Duodenal mucosa (tissue), 2 donors: ENCODE results near the gene MAD1L1.

ENCODE experiments used
- H3K27ac ChIP-seq: one replicate; pipeline ENCODE4 v1.7.0; 2013; ENCODE audit warnings: low read depth, low read length
- H3K27me3 ChIP-seq, 2 donors: one replicate each; pipeline ENCODE4 v1.7.0; 2013; ENCODE audit warnings: low read length in 2 of 2, control low read depth in 1 of 2; ENCODE audit not compliant: insufficient read depth in 2 of 2, control insufficient read depth in 1 of 2
- H3K36me3 ChIP-seq, 2 donors: one replicate each; pipeline ENCODE4 v1.7.0; 2013; ENCODE audit warnings: low read length in 2 of 2, control low read depth in 1 of 2; ENCODE audit not compliant: insufficient read depth in 2 of 2, control insufficient read depth in 1 of 2
- H3K4me1 ChIP-seq, 2 donors: one replicate each; pipeline ENCODE4 v1.7.0; 2013; ENCODE audit warnings: low read length in 2 of 2, control low read depth in 1 of 2; ENCODE audit not compliant: insufficient read depth in 2 of 2, control insufficient read depth in 1 of 2
- H3K4me3 ChIP-seq, 2 donors: one replicate each; pipeline ENCODE4 v1.7.0; 2013; ENCODE audit warnings: low read length in 2 of 2, low read depth in 1 of 2
- H3K9ac ChIP-seq, 2 donors: one replicate each; pipeline ENCODE4 v1.7.0; 2013; ENCODE audit warnings: low read length in 2 of 2, low read depth in 1 of 2
- H3K9me3 ChIP-seq, 2 donors: one replicate each; pipeline ENCODE4 v1.7.0; 2013; ENCODE audit warnings: low read length in 2 of 2, control low read depth in 1 of 2; ENCODE audit not compliant: control insufficient read depth in 1 of 2

MAD1L1 gene

DNA sequence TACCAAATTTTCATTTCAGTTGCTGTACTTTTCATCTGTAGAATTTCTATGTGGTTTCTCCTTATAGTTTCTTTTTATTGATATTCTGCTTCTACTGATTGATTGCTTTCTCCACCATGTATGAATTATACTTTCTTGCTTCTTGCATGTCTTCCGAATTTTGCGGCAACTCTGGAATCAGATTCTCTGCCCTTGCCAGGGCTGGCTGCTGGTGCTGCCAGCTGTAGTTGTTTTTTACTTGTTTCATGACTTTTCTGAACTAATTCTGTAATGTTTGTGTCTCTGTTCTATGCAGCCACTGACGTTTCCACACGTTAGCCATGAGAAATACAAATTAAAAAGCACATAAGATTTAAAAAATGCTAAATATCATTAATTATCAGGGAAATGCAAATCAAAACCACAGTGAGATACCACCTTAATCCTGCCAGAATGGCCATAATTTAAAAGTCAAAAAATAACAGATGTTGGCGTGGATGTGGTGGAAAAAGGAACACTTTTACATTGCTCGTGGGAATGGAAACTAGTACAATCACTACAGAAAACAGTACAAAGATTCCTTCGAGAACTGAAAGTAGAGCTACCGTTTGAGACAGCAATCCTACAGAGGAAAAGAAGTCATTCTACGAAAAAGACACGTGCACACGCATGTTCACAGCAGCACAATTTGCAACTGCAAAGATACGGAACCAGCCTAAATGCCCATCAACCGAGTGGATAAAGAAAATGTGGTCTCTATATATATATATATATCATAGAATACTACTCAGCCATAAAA, 51.5 kb downstream of the MAD1L1 start:
- no peak overlapping the region for H3K27ac ChIP-seq
- H3K9me3 ChIP-seq = no peaks in the 10 kb centered on the region
- H3K27me3 ChIP-seq = no peaks in the 10 kb centered on the region
- H3K4me1 ChIP-seq = no peaks in the 10 kb centered on the region
- no peaks in the 10 kb centered on the region for H3K36me3 ChIP-seq
- H3K9ac ChIP-seq = no peak overlapping the region
- H3K4me3 ChIP-seq = no peak overlapping the region

DNA sequence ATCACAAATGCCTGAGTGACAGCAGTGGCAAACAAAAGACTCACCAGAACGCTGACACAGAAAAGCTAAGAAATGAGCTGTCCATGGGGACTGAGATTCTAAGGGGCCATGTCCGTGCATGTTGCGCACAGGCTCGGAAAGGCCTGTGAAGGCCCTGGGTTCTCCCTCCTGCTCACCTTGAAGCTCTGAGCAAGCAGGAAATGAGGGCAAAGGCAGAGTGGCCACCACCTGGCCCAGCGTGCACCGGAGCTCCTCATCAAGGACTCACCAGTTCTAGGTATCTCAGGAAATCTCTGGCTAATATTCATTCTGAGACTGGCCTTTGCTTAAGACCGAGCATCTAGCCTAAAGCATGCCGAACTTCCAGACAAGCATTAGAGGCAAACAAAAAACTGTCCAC, 52.7 kb downstream of the MAD1L1 start:
- no peak overlapping the region for H3K9ac ChIP-seq

DNA sequence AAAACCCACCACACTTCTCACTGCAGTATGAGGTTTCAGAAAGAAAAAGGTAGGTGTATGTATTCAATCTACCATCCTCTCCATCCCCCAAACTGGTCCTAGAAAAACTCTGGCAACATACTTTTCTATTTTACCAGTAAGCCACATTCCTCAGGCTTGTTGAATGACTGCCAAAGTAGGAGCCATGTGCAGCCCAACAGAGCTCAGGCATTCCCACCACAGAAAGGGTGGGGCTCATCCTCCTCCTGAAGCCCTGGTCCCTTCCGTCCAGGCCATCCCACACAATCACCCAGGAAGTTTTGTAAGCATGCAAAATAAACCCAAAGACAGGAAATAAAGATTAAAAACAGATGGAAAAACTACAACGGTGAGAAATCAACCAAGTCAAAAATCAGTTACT, 57.2 kb downstream of the MAD1L1 start:
- H3K4me1 ChIP-seq = no peaks in the 10 kb centered on the region
- H3K9ac ChIP-seq = no peak overlapping the region
- H3K9me3 ChIP-seq = no peaks in the 10 kb centered on the region
- H3K27ac ChIP-seq = no peak overlapping the region
- H3K27me3 ChIP-seq = no peaks in the 10 kb centered on the region
- H3K36me3 ChIP-seq = peaks cover 0 to under 1% of the 10 kb centered on the region in 2 donors
- no peak overlapping the region for H3K4me3 ChIP-seq

More for the DNA sequence above, 52.7 kb downstream of the MAD1L1 start:
- H3K4me3 ChIP-seq = no peak overlapping the region
- H3K27ac ChIP-seq = no peak overlapping the region
- no peaks in the 10 kb centered on the region for H3K4me1 ChIP-seq
- H3K9me3 ChIP-seq = no peaks in the 10 kb centered on the region
- no peaks in the 10 kb centered on the region for H3K36me3 ChIP-seq
- H3K27me3 ChIP-seq = no peaks in the 10 kb centered on the region

- Histone ChIP-seq H3K9me3 (no peaks in the 10 kb centered on the region), H3K27ac (no peak overlapping the region), H3K4me3 (no peak overlapping the region), H3K27me3 (no peaks in the 10 kb centered on the region), H3K9ac (no peak overlapping the region), H3K4me1 (no peaks in the 10 kb centered on the region), H3K36me3 (peaks cover 0 to 5% of the 10 kb centered on the region in 2 donors)
These were observed 57.7 kb downstream of the MAD1L1 start for GRCh38 chr7:2175091-2175490.

DNA sequence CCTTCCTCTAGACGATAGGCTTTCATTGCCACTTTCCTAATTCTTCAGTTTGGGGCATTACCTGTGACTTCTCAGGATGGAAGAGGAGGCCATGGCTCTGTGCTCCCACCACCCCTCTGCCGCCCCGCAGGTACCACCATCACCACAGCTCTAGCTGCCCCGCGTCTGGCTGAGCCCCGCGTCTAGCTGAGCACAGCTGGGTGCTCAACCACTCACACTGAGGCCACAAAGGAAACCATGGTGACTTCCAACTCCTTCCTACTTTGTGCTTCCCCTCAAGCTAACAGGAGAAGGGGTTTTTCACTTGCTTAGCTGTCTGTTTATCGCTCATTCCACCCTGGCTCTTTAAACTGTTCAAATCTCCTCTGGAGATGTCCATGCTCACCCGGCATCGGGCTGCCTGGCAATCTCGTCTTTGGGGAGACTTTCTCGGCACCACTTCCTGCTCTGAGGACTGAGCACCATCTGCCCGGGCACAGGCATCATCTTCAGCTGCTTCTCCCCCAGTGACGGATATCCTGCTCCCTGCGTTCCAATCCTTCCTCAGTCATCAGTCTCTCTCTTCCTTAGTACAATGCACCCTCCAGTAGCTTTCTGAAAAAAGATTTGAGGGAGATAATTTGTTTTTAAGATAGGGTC, 59.4 kb downstream of the MAD1L1 start:
- H3K4me3 ChIP-seq = no peak overlapping the region
- H3K9ac ChIP-seq = no peak overlapping the region
- H3K27me3 ChIP-seq = no peaks in the 10 kb centered on the region
- no peaks in the 10 kb centered on the region for H3K4me1 ChIP-seq
- H3K9me3 ChIP-seq = no peaks in the 10 kb centered on the region
- H3K27ac ChIP-seq = no peak overlapping the region
- H3K36me3 ChIP-seq = peaks cover 0 to 6% of the 10 kb centered on the region in 2 donors

GRCh38 chr7:2172311-2173188, 60.2 kb downstream of the MAD1L1 start:
- Histone ChIP-seq H3K27ac (no peak overlapping the region), H3K27me3 (no peaks in the 10 kb centered on the region), H3K4me3 (no peak overlapping the region), H3K36me3 (peaks cover 0 to 6% of the 10 kb centered on the region in 2 donors), H3K9ac (no peak overlapping the region), H3K4me1 (no peaks in the 10 kb centered on the region), H3K9me3 (no peaks in the 10 kb centered on the region)

DNA sequence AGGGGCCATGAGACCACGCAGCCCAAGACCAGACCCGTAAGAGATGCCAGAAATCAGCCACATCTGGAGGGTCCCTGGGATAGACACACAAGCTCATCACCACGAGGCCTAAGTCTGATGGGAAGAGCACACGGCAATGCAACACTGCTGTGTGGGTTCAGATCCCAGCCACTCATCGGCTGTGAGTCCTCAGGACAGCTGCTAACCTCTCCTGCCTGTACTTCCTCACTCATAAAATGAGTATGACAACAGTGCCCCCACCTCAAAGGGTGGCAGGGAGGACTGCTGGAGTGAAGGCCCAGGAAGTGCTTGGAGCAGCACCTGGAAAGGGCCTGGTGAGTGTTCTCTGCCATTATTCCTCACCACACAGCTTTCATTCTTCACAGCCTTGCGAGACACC, 60.9 kb downstream of the MAD1L1 start:
- Histone ChIP-seq H3K4me1 (no peaks in the 10 kb centered on the region), H3K27ac (no peak overlapping the region), H3K36me3 (peaks cover 0 to 6% of the 10 kb centered on the region in 2 donors), H3K9me3 (no peaks in the 10 kb centered on the region), H3K27me3 (no peaks in the 10 kb centered on the region), H3K9ac (no peak overlapping the region), H3K4me3 (no peak overlapping the region)

DNA sequence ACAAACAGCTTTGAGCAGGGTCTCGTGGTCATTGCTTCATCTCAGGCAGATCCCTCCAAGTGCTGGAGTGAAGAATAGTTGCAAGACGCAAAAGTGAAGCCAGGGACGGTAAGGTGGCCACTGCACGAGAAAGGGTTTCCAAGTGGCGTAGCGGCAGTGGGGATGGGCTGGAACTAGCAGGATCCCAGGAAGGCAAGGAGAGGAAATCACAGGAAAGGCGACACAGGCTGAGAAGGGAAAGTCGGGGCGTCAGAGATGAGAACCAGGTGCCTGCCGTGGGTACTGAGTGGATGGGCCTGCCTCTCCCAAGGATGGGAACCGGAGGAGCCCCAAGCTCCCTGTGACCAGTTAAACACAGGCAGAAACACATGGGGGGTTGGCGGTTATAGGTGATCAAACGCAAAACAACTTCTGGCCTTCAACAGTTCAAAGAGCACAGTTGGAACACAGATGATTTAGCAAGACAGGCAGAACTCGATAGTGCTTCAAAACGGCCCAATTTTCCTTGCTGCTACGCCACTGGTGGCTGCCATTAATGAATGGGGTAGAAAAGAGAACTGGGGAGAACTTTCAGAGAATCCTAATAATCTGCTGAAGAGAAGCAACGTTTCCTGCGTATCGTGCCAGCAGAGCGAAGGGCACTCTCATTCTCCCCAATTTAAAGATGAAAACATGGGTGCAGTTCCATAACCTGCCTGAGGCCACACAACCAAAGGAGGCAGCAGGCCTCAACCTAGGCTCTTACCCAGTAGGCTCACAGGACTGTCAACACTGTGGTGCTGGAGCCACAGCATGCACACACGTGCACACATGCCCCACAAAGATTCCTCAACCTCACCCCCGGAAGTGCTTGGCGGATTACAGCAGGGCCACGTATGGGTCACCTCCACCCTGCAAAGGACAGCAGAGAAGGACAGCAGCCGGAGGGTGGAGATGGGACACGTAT, 61.9 kb downstream of the MAD1L1 start:
- no peak overlapping the region for H3K27ac ChIP-seq
- H3K27me3 ChIP-seq = no peaks in the 10 kb centered on the region
- H3K9ac ChIP-seq = no peak overlapping the region
- no peaks in the 10 kb centered on the region for H3K9me3 ChIP-seq
- peaks cover 0 to 6% of the 10 kb centered on the region in 2 donors for H3K36me3 ChIP-seq
- no peaks in the 10 kb centered on the region for H3K4me1 ChIP-seq
- H3K4me3 ChIP-seq = no peak overlapping the region

DNA sequence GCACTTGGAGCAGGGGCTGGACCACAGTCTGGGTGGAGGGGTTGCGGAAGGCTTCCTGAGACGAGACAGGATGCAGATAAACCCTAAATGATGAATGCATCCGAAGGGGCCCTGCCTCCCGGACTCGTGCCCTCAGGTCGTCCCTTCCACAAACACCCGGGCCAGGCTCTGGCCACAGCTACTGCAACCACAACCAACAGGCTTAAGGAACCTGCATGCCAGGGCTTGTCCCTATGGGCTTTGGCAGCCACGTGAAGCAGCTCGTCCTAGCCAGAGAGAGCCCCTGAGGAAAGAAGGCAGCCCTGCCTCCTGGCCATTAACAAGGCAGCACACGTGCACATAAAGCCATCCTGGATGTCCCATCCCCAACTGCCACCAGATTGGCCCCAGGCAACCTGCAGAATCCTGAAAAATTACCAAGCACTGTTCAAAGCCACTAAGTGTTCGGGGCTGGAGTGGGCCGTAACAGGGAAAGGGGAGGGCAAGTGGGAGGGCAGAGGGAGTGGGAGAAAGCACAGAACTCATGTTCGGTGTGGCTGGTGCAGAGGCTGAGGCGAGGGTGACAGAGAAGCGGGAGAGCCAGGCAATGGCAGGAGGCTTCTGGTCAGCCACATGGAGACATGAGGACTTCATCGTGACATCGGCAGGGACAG, 62.7 kb downstream of the MAD1L1 start:
- Histone ChIP-seq H3K36me3 (peaks cover 0 to 6% of the 10 kb centered on the region in 2 donors), H3K4me3 (no peak overlapping the region), H3K9me3 (no peaks in the 10 kb centered on the region), H3K27ac (no peak overlapping the region), H3K4me1 (no peaks in the 10 kb centered on the region), H3K27me3 (no peaks in the 10 kb centered on the region), H3K9ac (no peak overlapping the region)
